ENCODE measurements around the gene PRPF19.

Gene PRPF19

DNA sequence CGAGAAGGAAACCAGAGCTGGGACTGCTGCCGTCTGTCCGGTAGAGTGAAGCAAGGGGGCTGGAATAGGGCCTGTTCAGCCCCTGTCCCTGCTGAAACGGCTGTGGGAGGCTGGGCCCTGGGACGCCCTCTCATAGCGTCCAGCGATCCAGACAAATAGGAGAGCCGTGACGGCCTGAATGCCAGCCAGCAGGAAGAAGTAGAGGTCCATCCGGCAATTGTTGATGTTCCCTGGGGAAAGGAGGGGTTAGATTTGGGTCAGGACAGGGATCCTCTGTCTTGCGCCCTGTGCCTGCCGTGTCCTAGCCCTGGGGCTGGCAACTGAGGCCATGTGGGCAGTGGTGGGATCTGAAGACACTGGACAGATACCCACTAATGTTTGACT lies 30.8 kb upstream of the PRPF19 start:
- no peak for DNase-seq

DNA sequence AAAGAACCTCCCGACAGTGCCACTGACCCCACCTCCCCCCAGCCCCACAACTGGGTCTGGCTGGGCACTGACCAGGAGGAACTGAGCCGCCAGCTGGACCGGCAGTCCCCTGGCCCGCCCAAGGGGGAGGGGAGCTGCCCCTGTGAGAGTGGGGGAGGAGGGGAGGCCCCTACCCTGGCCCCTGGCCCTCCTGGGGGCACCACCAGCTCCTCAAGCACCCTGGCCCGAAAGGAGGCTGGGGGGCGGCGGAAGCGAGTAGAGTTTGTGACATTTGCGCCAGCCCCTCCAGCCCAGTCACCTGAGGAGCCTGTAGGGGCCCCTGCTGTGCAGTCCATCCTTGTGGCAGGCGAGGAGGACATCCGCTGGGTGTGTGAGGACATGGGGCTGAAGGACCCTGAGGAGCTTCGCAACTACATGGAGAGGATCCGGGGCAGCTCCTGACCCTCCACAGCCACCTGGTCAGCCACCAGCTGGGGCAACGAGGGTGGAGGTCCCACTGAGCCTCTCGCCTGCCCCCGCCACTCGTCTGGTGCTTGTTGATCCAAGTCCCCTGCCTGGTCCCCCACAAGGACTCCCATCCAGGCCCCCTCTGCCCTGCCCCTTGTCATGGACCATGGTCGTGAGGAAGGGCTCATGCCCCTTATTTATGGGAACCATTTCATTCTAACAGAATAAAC lies 30.2 kb upstream of the PRPF19 start:
- DNase-seq = no peak

DNA sequence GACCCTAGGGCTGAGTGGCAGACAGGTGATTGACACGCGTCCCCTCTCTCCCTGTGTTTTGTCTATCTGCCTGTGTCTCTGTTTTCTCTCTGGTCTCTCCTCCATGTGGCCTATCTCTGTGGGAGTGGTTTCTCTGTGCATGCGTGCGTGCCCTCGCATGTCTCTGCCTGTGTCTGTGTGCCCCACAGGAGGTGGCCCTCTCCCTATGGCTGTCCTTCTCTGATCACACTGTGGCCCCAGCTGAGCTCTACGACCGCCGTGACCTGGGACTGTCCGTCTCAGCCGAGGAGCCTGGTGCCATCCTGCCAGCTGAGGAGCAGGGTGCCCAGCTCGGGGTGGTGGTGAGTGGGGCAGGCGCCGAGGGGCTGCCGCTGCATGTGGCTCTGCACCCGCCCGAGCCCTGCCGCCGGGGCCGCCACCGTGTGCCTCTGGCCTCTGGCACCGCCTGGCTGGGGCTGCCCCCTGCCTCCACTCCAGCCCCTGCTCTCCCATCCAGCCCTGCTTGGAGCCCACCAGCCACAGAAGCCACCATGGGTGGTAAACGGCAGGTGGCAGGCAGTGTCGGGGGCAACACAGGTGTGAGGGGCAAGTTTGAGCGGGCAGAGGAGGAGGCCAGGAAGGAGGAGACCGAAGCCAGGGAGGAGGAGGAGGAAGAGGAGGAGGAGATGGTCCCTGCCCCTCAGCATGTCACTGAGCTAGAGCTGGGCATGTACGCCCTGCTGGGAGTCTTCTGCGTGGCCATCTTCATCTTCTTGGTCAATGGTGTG lies 29.5 kb upstream of the PRPF19 start:
- DNase-seq = no peak

- no peak for DNase-seq
Observed at GRCh38 chr11:60934790-60935605, 28.6 kb upstream of the PRPF19 start.

- DNase-seq = no peak
Observed at GRCh38 chr11:60934124-60934789, 27.9 kb upstream of the PRPF19 start.

- no peak for DNase-seq
Observed at GRCh38 chr11:60933416-60934123, 27.2 kb upstream of the PRPF19 start.

DNA sequence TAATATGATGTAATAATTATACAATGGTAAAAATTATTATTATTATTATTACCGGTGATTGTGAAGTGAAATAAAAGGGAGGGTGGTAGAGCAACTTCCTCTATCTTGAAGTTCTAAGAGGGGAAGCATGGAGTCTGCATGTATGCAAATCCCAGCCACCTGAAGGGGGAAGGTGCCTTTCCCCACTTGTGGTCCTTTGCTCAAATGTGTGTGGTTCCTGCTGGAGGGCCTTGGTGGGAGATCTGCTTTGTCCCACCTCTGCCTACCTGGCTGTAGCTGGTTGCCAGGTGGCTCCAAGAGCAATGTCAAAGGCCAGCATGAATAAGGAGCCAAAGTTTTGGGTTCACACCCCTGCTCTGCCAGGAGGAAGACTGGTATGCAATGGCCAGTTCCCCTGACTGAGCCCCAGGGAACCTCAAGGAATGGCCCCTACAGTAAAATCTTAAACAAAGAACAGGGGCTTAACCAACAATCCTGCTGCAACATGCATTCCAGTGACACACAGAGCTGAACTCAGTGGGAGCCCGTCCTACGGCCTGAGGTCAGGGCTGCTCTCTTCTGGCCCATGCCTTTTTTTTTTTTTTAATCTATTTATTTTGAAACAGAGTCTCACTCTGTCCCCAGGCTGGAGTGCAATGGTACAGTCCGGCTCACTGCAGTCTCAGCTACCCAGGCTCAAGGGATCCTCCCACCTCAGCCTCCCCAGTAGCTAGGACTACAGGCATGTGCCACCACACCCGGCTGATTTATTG lies 26.4 kb upstream of the PRPF19 start:
- no peak for DNase-seq

GRCh38 chr11:60931917-60932316 lies 25.5 kb upstream of the PRPF19 start:
- DNase-seq = peak; percentile 74

DNA sequence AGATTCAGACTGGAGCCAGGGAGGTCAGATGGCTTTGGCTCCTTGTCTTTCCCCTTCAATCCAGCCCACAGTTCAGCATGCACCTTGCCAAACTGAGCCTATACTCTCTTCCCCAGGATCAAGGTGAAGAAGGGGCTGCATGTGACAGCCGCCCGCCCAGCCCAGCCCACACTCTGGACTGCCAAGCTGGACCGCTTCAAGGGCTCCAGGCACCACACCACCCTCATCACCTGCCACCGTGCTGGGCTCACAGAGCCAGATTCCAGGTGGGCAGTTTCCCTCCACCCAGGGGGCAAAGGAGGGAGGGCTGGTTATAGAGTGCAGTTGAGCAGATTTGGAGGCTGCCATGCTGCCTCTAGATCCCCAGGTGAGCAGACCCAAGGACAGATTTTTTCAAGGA lies 24.0 kb upstream of the PRPF19 start:
- no peak for DNase-seq

DNA sequence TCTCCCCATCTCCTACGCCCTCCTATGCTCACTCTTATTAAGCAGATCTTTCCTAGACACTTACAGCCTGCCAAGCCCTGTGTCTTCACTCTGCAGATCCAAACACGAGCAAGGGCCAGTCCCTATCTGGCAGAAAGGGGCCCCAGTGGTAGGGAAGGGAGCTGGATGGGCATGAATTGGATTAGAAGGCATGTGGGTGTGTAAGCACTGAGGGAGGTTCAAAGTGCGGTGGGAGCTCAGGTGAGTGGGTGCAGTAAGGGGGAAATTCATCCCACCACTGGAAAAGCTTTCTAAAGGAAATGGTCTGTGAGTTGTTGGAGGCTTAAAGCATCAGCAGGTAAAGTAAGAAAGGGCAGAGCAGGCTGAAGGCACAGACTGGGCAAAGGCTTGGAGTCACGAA lies 23.4 kb upstream of the PRPF19 start:
- DNase-seq = no peak

- no peak for DNase-seq
Observed at GRCh38 chr11:60928563-60929001, 22.2 kb upstream of the PRPF19 start.

GRCh38 chr11:60927600-60927999 lies 21.2 kb upstream of the PRPF19 start:
- DNase-seq = no peak

GRCh38 chr11:60927061-60927592 lies 20.7 kb upstream of the PRPF19 start:
- no peak for DNase-seq

GRCh38 chr11:60926500-60926899 lies 20.1 kb upstream of the PRPF19 start:
- DNase-seq = no peak

- no peak for DNase-seq
Observed at GRCh38 chr11:60925868-60926267, 19.5 kb upstream of the PRPF19 start.

GRCh38 chr11:60924906-60925853 lies 18.8 kb upstream of the PRPF19 start:
- DNase-seq = no peak

GRCh38 chr11:60924110-60924905 lies 17.9 kb upstream of the PRPF19 start, which contains the start of gene TMEM132A:
TSS of gene TMEM132A (plus strand) at chr11:60924460. CDS start at chr11:60924634, 174 bp downstream.
- DNase-seq = no peak

- DNase-seq = no peak
Observed at GRCh38 chr11:60923800-60924109, 17.4 kb upstream of the PRPF19 start.

DNA sequence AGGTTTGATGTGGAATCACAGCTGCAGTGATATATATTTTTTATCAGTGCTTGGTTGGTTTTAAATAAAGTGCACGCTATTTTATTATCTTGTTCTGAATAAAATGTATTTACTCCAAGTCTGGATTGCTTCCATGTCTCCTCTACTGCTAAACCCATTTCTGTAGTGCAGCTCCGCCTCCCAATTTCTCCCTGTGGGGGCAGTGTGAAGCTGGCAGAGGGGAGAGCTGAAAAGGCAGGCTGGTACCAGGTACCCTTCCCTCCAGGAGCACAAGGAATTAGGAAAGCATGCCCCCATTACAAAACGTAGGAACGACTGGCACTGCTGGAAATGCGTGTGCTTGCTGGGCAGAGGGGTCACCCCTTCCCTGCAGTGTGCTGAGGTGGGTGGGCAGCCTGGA lies 16.9 kb upstream of the PRPF19 start:
- no peak for DNase-seq

All from CD4-positive, alpha-beta T cell treated with Interleukin-15 for 1 hour (primary cell).